Stimulated activated CD4-positive, alpha-beta T cell treated with anti-CD3 and anti-CD28 coated beads, Interleukin-4, amount 100 ng/mL, for 1 hour (primary cell): ENCODE results near the gene SLC35E1.
"Not testable (repeated sequence)": the region's sequence is repeated elsewhere in the genome, so short reads cannot be mapped to it uniquely, and the experiment has no call there.

ENCODE experiments used
- DNase-seq: peaks from one replicate; pipeline ENCODE4 v3.0.0-alpha.2; 2020

The SLC35E1 gene

DNA sequence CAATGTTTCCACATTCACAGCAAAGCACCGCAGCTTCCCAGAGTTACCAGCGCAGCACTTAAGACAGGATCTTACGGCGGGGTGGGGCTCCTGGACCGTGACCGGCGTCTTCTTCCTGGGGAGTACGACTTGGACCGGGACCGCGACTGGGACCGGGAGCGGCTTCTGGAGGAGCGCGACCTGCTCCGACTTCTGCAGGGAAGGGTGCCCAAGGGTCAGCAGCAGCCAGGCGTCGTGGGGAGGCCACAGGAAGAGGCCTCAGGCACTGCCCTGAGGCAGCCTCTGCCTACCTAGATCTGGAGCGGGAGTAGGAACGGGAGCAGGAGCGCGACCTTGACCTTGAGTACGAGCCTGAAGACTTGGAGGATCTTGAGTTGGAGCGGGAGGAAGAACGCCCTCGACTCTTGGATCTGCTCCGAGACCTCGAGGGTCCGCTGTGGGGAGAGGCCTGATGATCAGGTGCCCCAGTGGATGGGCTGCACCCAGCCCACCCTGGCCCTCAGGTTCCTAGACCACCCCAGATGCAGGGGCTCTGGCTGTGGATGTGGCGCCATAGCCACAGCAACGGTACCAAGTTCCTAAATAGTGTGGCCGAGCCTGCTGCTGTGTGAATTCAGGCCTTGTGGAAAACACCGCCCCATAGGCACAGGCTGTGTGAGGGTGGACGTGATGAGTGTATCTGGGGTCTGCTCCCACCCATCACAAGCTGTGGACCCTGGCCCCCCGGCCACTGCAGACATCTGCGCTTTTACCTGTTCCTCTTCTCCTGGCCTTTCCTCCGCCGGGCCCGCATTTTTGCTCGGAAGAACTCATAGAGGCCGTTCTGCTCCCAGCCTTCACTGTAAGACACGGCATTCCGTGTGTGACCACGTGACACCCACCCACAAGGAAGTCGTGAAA is 51.9 kb downstream of the SLC35E1 start:
- no peak for DNase-seq

DNA sequence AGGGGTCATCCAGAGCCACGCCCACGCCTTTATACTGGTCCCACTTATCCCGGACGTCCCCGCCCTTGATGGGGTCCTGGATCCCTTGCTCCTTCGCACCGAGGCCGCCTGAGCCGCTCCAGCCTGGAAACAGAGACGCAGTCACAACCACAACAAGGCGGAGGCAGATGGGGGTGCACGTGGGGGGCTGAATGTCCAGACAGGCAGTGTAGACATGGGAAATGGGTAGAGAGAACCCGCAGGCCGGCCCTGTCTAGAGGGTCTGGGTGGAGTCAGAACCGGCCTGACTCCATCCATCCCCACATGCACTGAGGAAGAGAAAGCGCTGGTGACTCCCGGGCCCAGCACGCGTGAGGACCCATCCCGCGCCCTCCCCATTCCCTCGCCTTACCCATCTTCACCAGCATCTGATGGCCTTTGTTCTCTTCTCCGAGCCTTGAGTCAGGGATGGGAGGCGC is 53.0 kb downstream of the SLC35E1 start:
- no peak for DNase-seq

DNA sequence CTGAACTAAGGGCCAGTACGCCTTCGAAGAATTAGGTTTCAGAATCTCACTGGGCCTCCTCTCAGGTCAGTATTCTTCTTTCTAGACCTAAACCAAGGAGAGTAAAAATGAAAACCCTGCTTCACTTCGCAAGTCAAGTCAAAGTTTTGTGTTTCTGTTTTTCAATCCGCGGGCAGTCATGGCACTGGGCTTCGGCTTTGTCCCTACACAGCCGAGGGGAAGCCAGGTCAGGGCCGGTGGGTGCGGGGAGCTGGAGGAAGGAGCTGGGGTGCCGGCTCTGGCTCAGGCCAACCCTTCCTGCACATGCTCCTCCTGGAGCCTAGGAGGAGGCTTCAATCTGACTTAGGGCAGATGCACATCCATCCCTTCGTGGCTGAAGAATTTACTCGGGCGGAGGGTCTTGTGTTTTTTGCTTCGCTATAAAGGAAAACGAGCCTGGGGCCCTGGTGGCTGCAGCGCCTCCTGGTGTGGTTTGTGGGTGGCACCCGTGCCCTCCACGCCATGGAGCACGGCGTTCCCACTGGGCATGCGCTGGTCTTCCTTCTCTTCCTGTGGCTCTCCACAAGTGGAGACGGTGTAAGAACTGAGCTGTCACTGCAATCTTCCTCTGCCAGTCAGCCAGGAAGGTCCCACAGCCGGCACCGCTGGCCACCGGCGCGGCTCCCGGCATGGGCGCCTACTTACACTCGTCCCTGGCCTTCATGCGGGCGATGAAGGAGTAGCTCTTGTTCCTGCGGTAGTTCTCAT is 53.6 kb downstream of the SLC35E1 start:
- DNase-seq = no peak

DNA sequence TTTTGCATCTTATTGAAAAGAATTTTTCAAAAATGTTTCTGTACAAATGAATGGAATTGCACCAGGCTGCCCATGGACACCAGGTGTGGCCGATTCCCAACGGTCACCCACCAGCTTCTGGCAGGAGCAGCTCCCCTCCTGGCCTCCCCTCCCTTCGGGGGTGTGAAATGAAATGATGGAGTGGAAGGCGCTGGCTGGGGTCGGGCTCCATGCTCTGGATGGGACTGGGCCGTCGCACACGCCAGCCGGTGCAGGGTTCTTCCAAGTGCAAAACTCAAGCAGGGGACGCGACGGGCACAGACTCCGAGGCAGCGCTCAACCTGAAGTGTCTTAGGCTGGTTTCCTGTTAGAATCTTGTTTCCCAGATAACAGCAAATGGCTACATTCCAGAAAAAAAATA is 54.2 kb downstream of the SLC35E1 start:
- DNase-seq = no peak

DNA sequence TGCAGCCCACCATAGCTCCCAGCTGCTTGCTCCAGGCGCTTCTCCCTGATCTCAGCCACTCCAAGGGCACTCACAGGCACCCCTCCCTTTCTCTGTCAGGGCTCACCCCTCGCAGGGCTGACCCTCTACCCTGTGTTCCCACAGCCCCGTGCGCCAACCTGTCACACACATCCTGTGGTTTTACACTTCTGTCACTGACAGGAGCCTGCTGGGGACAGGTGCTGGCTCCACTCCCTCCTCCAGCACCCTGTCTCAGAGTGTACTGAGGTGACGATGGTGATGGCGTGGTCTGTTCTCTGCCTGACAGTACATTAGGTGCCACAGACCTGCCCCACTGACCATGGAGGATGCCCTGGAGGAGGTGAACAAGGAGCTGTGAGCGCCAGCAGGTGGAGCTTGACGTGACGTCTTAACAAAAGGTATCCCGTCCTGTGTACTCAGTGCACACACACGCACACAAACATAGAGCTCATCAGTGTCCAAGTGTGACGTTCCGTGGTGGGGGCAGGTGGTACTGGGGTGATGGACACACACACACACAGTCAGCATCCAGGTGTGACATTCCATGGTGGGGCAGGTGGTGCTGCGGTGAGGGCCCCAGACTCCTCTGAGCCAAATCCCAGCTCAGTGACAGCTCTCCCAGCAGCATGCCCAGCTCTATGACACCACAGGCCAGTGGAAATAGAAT is 55.1 kb downstream of the SLC35E1 start:
- DNase-seq = no peak

DNA sequence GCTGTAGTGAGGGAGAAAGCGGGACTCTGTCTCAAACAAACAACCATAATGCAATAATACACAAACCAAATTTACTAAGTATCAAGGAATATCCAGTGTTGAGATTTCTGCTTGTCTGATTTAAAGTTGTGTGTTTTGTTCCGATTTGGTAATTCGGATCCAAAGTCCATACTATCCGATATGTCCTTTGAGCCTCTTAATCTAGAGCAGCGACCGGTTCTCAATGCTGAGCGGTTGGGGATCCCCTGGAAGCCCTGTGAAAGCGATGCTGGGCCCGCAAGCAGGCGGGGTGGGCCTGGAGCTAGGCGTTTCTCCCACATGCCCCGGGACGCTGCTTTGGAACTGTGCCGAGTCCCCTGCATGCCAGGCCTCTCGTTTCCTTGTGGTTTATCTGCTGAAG is 55.8 kb downstream of the SLC35E1 start:
- no peak for DNase-seq

DNA sequence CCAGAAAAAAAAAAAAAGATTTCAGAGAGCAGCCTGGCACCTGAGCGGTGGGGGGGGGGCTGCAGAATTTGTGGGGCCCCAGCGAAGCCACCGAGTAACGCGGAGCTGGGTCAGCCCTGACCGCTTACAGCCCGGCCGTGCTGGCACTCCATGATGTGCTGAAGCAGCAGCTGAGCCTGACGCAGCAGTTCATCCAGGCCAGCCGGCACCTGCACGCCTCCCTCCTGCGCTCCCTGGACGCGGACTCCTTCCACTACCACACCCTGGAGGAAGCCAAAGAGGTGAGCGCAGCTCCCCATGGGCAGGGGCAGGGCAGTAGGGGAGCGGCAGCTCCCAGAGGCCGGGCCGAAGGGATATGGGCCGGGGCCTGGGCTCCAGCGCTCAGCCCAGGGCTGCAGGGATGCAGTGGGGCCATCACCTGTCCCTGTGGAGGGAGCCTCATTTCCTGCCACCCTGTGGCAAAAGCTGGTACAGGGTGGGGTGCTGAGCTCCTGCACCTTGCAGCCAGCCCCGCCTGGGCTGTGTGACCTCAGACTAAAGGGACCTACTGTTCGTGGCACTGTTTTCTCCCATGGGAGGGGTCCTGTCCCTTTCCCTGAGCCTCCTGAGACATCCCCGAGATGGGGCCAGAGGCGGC is 57.7 kb downstream of the SLC35E1 start:
- no peak for DNase-seq

DNA sequence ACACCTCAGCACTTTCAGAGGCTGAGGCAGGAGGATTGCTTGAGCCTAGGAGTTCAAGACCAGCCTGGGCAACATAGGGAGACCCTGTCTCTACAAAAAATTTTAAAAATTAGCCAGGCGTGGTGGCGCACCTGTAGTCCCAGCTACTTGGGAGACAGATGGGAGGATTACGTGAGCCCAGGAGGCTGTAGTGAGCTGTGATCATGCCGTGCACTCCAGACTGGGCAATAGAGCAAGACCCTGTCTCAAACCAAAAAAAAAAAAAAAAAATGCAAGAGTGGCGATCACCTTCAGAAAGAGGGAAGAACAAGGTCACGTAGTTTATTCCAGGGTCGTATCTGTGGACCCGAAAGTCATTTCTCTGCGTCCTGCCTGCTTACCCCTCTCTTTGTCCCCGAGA is 59.6 kb downstream of the SLC35E1 start:
- DNase-seq = not testable (repeated sequence)

DNA sequence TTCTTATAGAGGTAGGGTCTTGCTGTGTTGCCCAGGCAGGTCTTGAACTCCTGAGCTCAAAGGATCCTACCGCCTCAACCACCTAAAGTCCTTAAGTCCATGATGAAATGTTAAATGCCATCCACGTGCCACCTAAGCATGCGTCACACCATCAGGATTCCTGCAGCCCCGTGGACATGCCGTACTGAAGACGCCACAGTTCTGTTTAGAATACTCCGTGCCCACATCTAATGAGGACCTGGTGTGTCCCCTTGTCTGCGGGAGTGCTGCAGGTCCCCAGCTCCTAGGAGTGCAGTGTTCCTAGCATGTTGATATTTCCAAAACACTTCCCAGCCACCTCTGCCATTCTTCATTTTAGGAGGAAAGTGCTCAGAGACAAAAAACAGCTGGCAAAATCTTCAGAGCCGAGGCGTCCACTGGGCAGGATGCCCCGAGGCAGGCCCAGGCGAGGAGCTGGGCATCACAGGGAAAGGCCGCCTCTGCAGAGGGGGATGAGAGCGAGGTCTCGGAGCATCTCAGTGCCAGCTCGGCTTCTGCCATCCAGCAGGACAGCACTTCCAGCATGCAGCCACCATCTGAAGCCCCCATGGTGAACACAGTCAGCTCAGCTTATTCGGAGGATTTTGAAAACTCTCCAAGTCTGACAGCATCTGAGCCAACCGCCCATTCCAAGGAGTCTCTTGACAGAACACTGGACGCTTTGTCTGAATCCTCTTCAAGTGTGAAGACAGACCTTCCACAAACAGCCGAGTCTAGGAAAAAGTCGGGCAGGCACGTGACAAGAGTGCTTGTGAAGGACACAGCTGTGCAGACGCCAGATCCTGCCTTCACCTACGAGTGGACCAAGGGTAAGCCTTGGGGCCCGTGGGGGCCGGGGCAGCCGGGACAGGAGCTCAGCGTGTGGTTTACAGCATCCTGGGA is 62.8 kb downstream of the SLC35E1 start:
- DNase-seq = no peak

DNA sequence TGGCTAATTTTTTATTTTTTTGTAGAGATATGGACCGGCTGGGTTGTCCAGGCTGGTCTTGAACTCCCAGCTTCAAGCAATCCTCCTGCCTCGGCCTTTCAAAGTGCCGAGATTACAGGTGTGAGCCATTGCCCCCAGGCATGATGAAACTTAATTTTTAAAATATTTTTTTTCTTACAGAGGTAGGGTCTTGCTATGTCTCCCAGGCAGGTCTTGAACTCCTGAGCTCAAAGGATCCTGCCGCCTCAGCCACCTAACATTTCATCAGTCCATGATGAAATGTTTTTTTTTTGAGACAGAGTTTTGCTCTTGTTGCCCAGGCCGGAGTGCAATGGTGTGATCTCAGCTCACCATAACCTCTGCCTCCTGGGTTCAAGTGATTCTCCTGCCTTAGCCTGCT is 63.7 kb downstream of the SLC35E1 start:
- DNase-seq = no peak

DNA sequence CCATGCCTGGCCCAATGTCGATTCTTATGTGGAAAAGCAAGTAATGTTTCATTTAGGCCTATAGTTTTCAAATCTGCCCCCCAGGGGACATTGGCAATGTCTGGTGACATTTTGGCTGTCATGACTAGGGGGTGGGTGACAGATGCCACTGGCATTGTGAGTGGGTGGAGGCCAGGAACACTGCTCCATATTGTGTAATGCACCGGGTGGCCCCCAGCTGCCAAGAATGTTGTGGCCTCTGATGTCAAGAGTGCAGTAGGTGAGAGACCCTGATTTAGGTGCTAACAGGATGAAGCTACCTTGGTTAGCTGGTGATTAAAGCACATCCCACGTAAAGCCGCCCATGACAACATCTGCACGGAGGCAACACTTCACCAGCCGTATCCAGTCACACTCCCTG is 65.3 kb downstream of the SLC35E1 start:
- no peak for DNase-seq

DNA sequence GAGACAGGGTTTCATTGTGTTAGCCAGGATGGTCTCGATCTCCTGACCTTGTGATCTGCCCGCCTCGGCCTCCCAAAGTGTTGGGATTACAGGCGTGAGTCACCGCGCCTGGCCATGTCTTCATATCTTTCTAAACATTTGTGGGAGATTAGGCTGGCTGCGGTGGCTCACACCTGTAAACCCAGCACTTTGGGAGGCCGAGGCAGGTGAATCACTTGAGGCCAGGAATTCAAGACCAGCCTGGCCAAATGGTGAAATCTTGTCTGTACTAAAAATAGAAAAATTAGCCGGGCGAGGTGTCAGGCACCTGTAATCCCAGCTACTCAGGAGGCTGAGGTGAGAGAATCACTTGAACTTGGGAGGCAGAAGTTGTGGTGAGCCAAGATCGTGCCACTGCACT is 66.1 kb downstream of the SLC35E1 start:
- not testable (repeated sequence) for DNase-seq

DNA sequence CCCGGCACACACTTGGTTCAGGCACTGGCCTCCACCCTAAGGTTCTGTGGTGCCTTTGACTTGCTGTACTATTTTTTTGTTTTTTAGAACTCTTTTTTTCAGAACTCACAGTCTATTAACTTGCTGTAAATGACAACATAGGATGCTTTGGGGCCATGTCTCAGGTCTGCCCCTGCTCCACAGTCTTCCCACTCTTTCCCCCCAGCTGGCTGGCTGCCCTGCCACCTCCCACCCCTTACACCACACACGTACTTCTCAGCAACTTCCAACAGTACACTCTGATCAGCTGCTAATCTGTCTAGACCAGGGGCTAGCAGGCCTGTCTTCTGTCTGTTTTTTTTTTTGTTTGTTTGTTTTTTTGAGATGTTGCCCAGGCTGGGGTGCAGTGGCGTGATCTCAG is 67.9 kb downstream of the SLC35E1 start:
- no peak for DNase-seq
